Measurements from ENCODE around the gene PNMA8B.

DNA sequence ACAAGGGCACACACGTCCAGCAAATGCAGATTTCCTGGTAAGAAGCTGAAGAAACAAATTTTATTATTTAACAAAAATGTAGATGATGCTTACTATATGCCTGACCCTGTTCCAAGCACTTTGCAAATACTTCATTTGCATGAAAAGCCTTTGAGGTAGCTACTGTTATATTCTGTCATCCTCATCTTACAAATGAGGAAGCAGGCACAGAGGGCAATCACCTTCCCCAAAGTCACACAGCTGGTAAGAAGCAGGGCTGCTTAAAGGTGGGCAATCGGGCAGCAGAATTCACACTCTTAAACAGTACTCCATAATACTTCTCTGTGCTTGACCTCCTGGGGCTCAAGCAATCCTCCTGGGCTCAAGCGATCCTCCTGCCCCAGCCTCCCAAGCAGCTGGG is 48.7 kb downstream of the PNMA8B start:
- TF ChIP-seq, protein P1, sequence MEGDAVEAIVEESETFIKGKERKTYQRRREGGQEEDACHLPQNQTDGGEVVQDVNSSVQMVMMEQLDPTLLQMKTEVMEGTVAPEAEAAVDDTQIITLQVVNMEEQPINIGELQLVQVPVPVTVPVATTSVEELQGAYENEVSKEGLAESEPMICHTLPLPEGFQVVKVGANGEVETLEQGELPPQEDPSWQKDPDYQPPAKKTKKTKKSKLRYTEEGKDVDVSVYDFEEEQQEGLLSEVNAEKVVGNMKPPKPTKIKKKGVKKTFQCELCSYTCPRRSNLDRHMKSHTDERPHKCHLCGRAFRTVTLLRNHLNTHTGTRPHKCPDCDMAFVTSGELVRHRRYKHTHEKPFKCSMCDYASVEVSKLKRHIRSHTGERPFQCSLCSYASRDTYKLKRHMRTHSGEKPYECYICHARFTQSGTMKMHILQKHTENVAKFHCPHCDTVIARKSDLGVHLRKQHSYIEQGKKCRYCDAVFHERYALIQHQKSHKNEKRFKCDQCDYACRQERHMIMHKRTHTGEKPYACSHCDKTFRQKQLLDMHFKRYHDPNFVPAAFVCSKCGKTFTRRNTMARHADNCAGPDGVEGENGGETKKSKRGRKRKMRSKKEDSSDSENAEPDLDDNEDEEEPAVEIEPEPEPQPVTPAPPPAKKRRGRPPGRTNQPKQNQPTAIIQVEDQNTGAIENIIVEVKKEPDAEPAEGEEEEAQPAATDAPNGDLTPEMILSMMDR (conservative IDR thresholded peaks at IDR 0.05; ENCODE audit: low read depth, low read length) = no peak
- TF ChIP-seq EZH2 (IDR thresholded peaks at IDR 0.05; ENCODE audit: borderline replicate concordance, low read depth, low read length, poor library complexity, severe bottlenecking) = no peak
